ENCODE measurements around the gene MRPL4.
A peak's percentile ranks its signal among the peaks of the same experiment; 100 is the strongest.
"Not testable (repeated sequence)": the region's sequence is repeated elsewhere in the genome, so short reads cannot be mapped to it uniquely, and the experiment has no call there.

MRPL4 gene

GRCh38 chr19:10230861-10231611 is 21.0 kb upstream of the MRPL4 start, which contains the start of gene S1PR2:
S1PR2 (minus strand) TSS chr19:10231331; CDS start chr19:10224905, 6,426 bp downstream.
- peak; percentile 79 for DNase-seq

DNA sequence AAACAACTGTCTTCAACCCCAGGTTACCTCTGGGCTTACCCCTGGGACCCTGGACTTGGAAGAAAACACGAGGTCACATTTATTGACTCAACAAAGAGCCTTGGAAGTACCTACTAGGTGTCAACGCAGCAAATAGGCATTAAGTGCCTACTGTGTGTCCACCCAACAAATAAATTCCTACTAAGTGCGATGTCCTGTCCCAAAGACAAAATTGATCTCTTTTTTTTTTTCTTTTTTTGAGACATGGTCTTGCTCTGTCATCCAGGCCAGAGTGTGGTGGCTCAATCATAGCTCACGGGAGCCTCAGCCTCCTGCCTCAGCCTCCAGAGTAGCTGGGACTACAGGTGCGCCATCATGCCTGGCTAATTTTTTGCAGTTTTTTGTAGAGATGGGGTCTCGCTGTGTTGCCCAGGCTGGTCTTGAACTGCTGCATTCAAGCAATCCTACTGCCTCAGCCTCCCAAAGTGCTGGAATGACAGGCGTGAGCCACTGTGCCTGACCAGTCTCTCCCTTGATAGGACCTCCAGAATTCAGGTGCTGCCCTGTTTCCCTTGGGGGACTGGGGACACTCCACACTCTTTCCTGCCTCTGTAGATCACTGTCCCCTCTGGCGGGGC is 20.3 kb upstream of the MRPL4 start:
- no peak for DNase-seq

- DNase-seq: no peak
Observed at GRCh38 chr19:10233946-10234345, 18.1 kb upstream of the MRPL4 start.

DNA sequence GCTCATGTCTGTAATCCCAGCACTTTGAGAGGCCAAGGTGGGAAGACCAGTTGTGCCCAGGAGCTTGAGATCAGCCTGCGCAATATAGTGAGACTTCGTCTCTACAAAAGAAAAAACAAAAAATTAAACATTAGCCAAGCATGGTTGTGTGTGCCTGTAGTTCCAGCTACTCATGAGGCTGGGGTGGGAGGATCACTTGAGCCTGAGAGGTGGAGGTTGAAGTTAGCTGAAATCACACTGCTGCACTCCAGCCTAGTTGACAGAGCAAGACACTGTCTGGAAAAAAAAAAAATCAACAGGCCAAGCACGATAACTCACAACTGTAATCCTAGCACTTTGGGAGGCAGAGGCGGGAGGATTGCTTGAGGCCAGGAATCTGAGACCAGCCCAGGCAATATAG is 17.0 kb upstream of the MRPL4 start:
- no peak for DNase-seq

- DNase-seq: not testable (repeated sequence)
Observed at GRCh38 chr19:10235409-10235808, 16.6 kb upstream of the MRPL4 start.

DNA sequence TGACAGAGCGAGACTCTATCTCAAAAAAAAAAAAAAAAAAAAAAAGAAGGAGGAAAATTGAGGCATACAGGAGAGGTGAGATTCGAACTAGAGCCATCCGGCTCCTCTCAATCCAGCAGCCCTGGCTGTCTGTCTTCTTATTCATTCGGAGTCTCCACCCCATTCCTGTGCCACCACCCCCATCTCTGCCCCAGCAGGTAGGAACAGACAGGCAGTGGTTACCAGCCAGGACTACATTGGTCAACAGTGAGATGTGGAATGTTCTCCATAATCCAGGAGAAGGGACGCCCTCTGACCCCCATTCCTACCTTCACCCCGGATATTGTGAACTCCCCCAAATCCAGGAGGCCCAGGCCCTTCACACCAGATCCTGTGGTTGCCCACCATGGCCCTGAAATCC is 14.3 kb upstream of the MRPL4 start:
- peak; percentile 21 for DNase-seq

DNA sequence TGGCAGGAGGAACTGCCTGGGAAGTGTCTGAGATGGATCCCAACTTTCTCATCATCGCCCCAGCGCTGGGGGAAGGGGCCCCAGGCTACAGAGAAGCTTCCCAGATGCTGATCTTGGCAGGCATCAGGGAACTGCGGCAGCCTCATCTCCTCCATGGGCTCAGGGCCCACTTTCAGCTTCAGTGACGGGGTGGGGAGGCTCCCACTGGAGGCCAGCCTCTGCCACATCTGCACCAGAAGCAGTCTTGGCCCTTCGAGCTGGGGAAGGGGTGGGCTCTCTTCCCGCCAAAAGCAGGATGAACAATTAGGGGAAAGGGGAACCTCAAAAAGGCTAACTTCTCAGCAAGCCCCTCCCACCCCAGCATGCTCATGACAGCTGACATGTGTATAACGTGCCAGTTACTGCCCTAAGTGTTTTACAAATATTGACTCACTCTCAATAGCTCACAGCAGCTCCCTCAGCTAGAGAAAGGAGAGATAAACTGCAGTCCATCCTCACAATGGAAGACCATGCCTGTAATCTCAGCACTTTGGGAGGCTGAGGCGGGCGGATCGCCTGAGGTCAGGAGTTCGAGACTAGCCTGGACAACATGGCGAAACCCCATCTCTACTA is 13.7 kb upstream of the MRPL4 start:
- peak; percentile 96 for DNase-seq

GRCh38 chr19:10241826-10242449 is 10.1 kb upstream of the MRPL4 start:
- DNase-seq: not testable (repeated sequence)

DNA sequence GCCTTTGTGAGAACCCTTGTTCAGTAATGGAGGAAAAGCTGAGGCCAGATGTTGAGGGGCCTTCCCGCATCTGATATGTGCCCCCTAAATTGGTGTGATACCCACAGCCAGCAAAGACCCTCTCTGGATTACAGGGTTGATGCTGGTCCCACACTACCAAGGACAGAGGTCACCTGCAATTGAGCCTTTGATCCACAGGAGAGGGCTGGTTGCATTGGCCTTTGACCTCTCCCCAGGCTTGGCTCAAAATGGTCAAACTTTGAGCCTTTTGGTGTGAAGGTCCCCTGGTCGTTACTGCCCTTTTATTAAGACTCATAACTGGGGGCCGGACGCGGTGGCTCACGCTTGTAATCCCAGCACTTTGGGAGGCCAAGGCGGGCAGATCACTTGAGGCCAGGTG is 8.4 kb upstream of the MRPL4 start:
- no peak for DNase-seq

GRCh38 chr19:10245189-10245939 is 6.7 kb upstream of the MRPL4 start:
- DNase-seq: no peak

GRCh38 chr19:10246511-10246910 is 5.5 kb upstream of the MRPL4 start:
- no peak for DNase-seq

GRCh38 chr19:10252707-10253106 is 693 bp downstream of the MRPL4 start:
- no peak for DNase-seq

DNA sequence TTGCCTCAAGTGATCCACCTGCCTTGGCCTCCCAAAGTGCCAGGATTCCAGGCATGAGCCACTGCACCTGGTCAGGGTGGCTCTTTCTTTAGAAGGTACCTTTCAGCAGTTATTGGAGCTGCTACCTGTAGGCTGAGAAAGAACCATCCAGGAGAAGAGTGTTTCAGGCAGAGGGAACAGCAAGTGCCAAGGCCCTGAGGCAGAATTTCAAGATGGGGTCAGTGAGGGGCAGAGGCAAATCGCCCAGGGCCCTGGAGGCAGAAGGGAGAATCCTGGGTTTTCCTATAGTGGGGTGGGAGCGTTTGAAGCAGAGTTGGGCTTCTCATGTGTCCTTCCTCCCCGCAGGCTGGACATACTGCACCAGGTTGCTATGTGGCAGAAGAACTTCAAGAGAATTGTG is 2.2 kb downstream of the MRPL4 start:
- no peak for DNase-seq

- no peak for DNase-seq
Observed at GRCh38 chr19:10255358-10255757, 3.3 kb downstream of the MRPL4 start.

DNA sequence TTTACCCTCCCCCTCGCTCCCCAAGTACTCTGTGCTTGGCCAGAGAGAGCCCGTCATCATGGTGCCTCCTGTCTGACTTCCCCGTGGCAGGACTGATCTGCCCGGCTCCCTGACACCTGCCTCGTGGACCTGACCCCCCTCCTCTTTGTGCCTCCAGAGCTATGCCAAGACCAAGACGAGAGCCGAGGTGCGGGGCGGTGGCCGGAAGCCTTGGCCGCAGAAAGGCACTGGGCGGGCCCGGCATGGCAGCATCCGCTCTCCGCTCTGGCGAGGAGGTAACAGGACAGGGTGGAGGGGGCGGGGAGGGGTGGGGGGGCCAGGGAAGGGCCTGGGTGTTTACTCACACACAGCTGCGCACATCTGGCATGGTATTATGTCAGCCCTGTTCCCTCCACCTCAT is 4.5 kb downstream of the MRPL4 start:
- DNase-seq: no peak

DNA sequence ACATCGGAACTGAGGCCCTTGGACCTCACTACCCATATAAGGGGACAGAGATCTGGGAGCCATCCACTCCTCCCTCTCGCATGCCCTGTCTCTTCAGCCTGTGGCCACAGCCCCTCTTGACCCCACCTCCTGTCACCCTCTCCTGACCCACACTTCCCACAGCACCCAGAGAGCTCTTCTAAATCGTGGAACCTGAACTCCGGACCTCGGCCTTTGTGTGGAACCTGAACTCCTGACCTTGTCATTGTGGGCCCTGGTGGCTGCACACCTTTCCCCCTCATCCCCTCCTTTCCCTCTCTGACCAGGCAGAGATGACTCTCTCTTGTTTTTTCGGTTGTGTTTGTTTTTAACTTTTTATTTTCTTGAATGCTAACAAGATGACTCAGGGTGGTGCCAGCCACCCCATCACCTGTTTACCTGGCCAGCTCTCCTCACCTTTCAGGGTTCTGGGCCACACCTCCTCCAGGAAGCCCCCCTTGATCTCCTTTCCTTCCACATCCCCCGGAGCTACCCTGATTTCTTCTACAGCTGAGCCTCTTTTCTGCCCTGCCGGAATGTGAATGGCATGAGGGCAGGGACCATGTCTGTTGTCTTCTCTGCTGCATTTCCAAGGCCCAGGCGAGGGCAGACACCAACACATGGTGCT is 5.1 kb downstream of the MRPL4 start:
- no peak for DNase-seq

DNA sequence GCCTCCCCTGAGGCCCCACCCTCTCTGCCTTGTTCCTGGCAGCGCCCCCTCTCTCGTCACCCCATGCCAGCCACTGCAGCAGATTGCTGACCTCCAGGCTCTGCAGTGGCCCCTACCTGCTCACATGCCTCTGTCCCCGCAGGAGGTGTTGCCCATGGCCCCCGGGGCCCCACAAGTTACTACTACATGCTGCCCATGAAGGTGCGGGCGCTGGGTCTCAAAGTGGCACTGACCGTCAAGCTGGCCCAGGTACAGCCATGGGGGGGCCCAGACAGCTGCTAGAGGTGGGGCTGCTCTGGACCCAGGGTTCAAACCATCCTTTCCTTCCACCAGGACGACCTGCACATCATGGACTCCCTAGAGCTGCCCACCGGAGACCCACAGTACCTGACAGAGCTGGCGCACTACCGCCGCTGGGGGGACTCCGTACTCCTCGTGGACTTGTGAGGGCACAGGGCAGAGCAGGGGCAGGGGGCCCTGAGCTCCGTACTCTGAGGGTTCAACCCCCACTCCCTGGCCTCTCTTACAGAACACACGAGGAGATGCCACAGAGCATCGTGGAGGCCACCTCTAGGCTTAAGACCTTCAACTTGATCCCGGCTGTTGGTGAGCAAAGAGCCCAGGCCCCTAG is 6.2 kb downstream of the MRPL4 start:
- no peak for DNase-seq

GRCh38 chr19:10259162-10259905 is 7.3 kb downstream of the MRPL4 start:
- peak; percentile 86 for DNase-seq

DNA sequence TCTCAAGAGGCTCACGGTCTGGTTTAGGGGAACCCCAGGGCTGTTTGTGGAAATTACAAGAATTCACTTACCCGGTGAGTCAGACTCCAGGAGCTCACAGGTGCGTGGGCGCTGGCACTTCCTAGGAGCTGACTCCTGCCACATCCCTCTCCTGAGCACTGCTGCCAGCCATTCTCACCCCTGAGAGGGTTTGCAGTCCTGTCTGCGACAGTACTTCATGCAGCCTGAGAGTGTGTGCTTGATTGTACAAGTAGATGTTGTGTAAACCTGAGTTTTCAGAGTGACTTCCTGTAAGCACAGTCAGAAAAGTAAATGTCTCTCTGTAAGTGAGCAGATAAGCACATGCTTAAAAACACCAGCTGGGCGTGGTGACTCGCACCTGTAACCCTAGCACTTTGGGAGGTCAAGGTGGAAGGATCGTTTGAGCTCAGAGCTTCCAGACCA is 8.1 kb downstream of the MRPL4 start:
- no peak for DNase-seq

DNA sequence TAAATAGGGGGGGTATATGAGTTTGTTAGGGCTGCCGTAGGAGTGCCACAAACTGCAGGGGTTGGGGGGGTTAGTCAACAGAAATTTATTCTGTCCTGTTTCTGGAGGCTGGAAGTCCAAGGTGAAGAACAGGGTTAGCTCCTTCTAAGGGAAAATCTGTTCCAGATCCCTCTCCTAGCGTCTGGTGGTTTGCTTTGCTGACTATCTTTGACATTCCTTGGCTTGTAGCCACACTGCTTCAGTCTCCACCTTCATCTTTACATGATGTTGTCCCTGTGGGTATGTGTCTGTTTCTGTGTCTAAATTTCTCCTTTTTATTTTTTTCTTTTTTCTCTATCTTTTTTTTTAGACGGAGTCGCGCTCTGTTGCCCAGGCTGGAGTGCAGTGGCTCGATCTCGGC is 10.8 kb downstream of the MRPL4 start:
- no peak for DNase-seq

- no peak for DNase-seq
Observed at GRCh38 chr19:10266706-10267105, 14.7 kb downstream of the MRPL4 start.

Data from NCI-H69 (cell line).